Endothelial cell of umbilical vein (primary cell): ENCODE results near the gene KLB. TPM values are rescaled to one million over a fixed set of nuclear protein-coding genes. Genes with fewer than 3 reads are reported as not detected.

Source experiments
- Bru-seq: library from RNA; stranded (reverse); fragments of 400-500 nt; gene quantifications from one replicate; lab custom pipeline; 2021; lab: Mats Ljungman, UMichigan
- BruChase-seq, 2 experiments: library from RNA; stranded (reverse); fragments of 400-500 nt; gene quantifications; one replicate each; lab custom pipeline; 2021; lab: Mats Ljungman, UMichigan
- BruUV-seq: library from RNA; stranded (reverse); fragments of 400-500 nt; replicated peaks from 2 replicates; lab custom pipeline; 2021; lab: Mats Ljungman, UMichigan
- CTCF ChIA-PET: fragments of 300-600, 350-600 bp; sonication (Branson Sonifier 250); formaldehyde crosslinking; loops from one replicate; lab custom pipeline; 2021; ENCODE audit warnings: antibody characterized with exemption, inconsistent platforms; lab: Charles Lee
- POLR2A ChIA-PET: fragments of 300-600, 350-600 bp; sonication (Branson Sonifier 250); formaldehyde crosslinking; loops from one replicate; lab custom pipeline; 2021; ENCODE audit warnings: antibody characterized with exemption, inconsistent platforms; lab: Charles Lee
- DNase-seq: peaks from one replicate; pipeline ENCODE4 v3.0.0-alpha.2; 2011; ENCODE audit warnings: low read depth, low spot score
- FAIRE-seq: peaks from 2 replicates; lab custom pipeline; 2011; peaks lifted over from hg19 to GRCh38; lab: Jason Lieb, UNC
- H2AFZ ChIP-seq: 2 replicates; pipeline ENCODE4 v1.6.0; 2012; ENCODE audit warnings: low read depth, low read length, control low read depth, inconsistent platforms
- H3K27ac ChIP-seq: 2 replicates; pipeline ENCODE4 v1.5.1; 2011; ENCODE audit warnings: low read depth, mild to moderate bottlenecking, control low read depth, low read length, moderate library complexity; ENCODE audit not compliant: insufficient read depth
- H3K27me3 ChIP-seq, 2 experiments: 2 replicates each; pipeline versions ENCODE4 v1.6.0 to v1.6.1; 2011; ENCODE audit warnings: low read length in 2 of 2, mixed read lengths in 1 of 2; ENCODE audit not compliant: control insufficient read depth in 2 of 2, insufficient read depth in 2 of 2
- H3K36me3 ChIP-seq, 2 experiments: 2 replicates in 1 of 2; 3 replicates in 1 of 2; pipeline ENCODE4 v1.5.1; 2011; ENCODE audit warnings: low read length in 2 of 2, mild to moderate bottlenecking in 1 of 2, moderate library complexity in 1 of 2; ENCODE audit not compliant: control insufficient read depth in 2 of 2, insufficient read depth in 2 of 2; ENCODE audit errors: extremely low read depth in 1 of 2
- H3K4me1 ChIP-seq: 3 replicates; pipeline ENCODE4 v1.5.1; 2011; ENCODE audit warnings: mild to moderate bottlenecking, low read length; ENCODE audit not compliant: control insufficient read depth, insufficient read depth; ENCODE audit errors: extremely low read depth
- H3K4me2 ChIP-seq: 2 replicates; pipeline ENCODE4 v1.6.1; 2011; ENCODE audit warnings: low read length, control low read depth, mixed read lengths; ENCODE audit not compliant: insufficient read depth
- H3K4me3 ChIP-seq, 3 experiments: fragments of 200-600 bp in 1 of 3; sonication (generic), shearing (Covaris generic) in 1 of 3; replicated peaks in 1 of 3; 2 replicates each; pipeline ENCODE4 v1.5.1; 2011 to 2016; ENCODE audit warnings: control low read depth in 3 of 3, low read length in 3 of 3, mild to moderate bottlenecking in 2 of 3, inconsistent platforms in 1 of 3, low read depth in 1 of 3, moderate library complexity in 1 of 3; ENCODE audit not compliant: insufficient read depth in 1 of 3
- H3K79me2 ChIP-seq: 2 replicates; pipeline ENCODE4 v1.6.0; 2012; ENCODE audit warnings: low read length, inconsistent platforms; ENCODE audit not compliant: control insufficient read depth, insufficient read depth
- H3K9ac ChIP-seq: replicated peaks from 2 replicates; pipeline ENCODE3; 2011; ENCODE audit warnings: low read length, control low read depth; ENCODE audit not compliant: insufficient read depth; ENCODE audit errors: extremely low read depth
- H3K9me1 ChIP-seq: replicated peaks from 3 replicates; pipeline ENCODE4 v1.6.0; 2011; ENCODE audit warnings: mild to moderate bottlenecking, low read length; ENCODE audit not compliant: control insufficient read depth, insufficient read depth; ENCODE audit errors: extremely low read depth
- H3K9me3 ChIP-seq: replicated peaks from 2 replicates; pipeline ENCODE4 v1.5.1; 2012; ENCODE audit warnings: low read length, inconsistent platforms; ENCODE audit not compliant: control insufficient read depth, insufficient read depth
- H4K20me1 ChIP-seq: replicated peaks from 2 replicates; pipeline ENCODE3; 2011; ENCODE audit warnings: mild to moderate bottlenecking, low read length; ENCODE audit not compliant: control insufficient read depth, insufficient read depth; ENCODE audit errors: extremely low read depth
- EZH2 ChIP-seq: IDR thresholded peaks from 2 replicates; pipeline ENCODE4 v1.6.1; 2012; ENCODE audit warnings: borderline replicate concordance, low read depth, mild to moderate bottlenecking, moderate library complexity, low read length, inconsistent platforms; ENCODE audit not compliant: severe bottlenecking
- FOS ChIP-seq: IDR thresholded peaks from 2 replicates; pipeline ENCODE4 v1.6.1; 2011; ENCODE audit warnings: mild to moderate bottlenecking, low read length, moderate library complexity, borderline replicate concordance; ENCODE audit not compliant: insufficient read depth
- GATA2 ChIP-seq: IDR thresholded peaks from 2 replicates; pipeline ENCODE4 v1.7.0; 2011; ENCODE audit warnings: low read depth, mild to moderate bottlenecking, moderate library complexity, mixed read lengths, low read length; ENCODE audit not compliant: insufficient read length, insufficient read depth
- JUN ChIP-seq: IDR thresholded peaks from 2 replicates; pipeline ENCODE4 v1.6.1; 2011; ENCODE audit warnings: borderline replicate concordance, low read depth; ENCODE audit not compliant: insufficient read length, insufficient read depth
- MYC ChIP-seq: IDR thresholded peaks from one replicate; pipeline ENCODE4 v1.6.1; 2011; ENCODE audit warnings: mild to moderate bottlenecking, low read depth, low read length
- POLR2A ChIP-seq: IDR thresholded peaks from 2 replicates; pipeline ENCODE4 v1.6.1; 2012; ENCODE audit warnings: low read depth, mild to moderate bottlenecking, control low read depth, low read length
- POLR2AphosphoS5 ChIP-seq: IDR thresholded peaks from 2 replicates; pipeline ENCODE4 v1.6.1; 2012; ENCODE audit warnings: low read depth, mild to moderate bottlenecking, control low read depth, low read length, moderate library complexity; ENCODE audit not compliant: insufficient read depth
- dilution Hi-C: fragments of 300-500 bp; cut with MboI; formaldehyde crosslinking; loops from one replicate; pipeline ENCODE4 v1.15.0; 2019; ENCODE audit warnings: low sequenced_read_pairs; ENCODE audit not compliant: extremely low pct_ligation_motif_present
- intact Hi-C: fragments of 100-400 bp; cut with micrococcal nuclease; formaldehyde crosslinking; loops from one replicate; pipeline ENCODE4 v1.10.0; 2022
- long read RNA-seq: library from polyadenylated mRNA; stranded (forward); transcript quantifications from one replicate; pipeline ENCODE4 v2.0.0, GENCODE V29; 2021
- polyA minus RNA-seq, 3 experiments: library from RNA; depleted of rRNA, polyadenylated mRNA; stranded (reverse); fragments of >200 nt; gene quantifications; 1 replicate in 1 of 3; 2 replicates in 2 of 3; pipeline ENCODE4 v1.2.3, GENCODE V29; 2011
- polyA plus RNA-seq, 4 experiments: library from polyadenylated mRNA; depleted of rRNA in 3 of 4; stranded (reverse) in 3 of 4; unstranded in 1 of 4; fragments of >200 nt; gene quantifications; 2 replicates each; pipeline versions ENCODE4 v1.2.1 to v1.2.3, GENCODE V29; 2011 to 2012; ENCODE audit warnings: missing spikeins in 1 of 4
- total RNA-seq: library from RNA; stranded (reverse); gene quantifications from 2 replicates; pipeline ENCODE4 v1.2.3, GENCODE V29; 2021
- TF ChIP-seq, protein P1 (sequence below): IDR thresholded peaks from 2 replicates; pipeline ENCODE4 v1.6.1; 2011; ENCODE audit not compliant: insufficient read depth, insufficient read length
- TF ChIP-seq, protein P2 (sequence below), 2 donors: IDR thresholded peaks; 1 replicate in 1 of 2; 2 replicates in 1 of 2; pipeline ENCODE4 v1.5.1; 2011; ENCODE audit warnings: low read length in 2 of 2, mild to moderate bottlenecking in 2 of 2, moderate library complexity in 2 of 2, control low read depth in 1 of 2, inconsistent platforms in 1 of 2, low read depth in 1 of 2; ENCODE audit not compliant: insufficient read depth in 1 of 2; ENCODE audit errors: extremely low read depth in 1 of 2

Gene KLB
- total RNA-seq (not detected in 2 replicates), polyA plus RNA-seq (0.01 and 0.02 TPM in 2 replicates), polyA minus RNA-seq (not detected in 2 replicates), Bru-seq, nascent RNA (percentile 2 among the genes with signal in this experiment), BruChase-seq, experiment 1, labeled RNA remaining after a 6-hour chase (not detected), BruChase-seq, experiment 2, labeled RNA remaining after a 2-hour chase (not detected)
- 0.01 and 0.03 TPM in 2 replicates for polyA plus RNA-seq (2011; cell fraction: cytosol; rRNA removed)
- polyA plus RNA-seq (2011; cell fraction: nucleus; rRNA removed), result not detected in 2 replicates
- polyA plus RNA-seq (2012), result 0.03 TPM in 1 of 2 replicates, not detected in the other
- not detected for polyA minus RNA-seq (2011; cell fraction: cytosol; rRNA and poly(A)+ RNA removed)
- polyA minus RNA-seq (2011; cell fraction: nucleus; rRNA and poly(A)+ RNA removed), result not detected in 2 replicates
- long read RNA-seq, partial matches to known transcripts, result 0 of 11 reads
- long read RNA-seq, other reads (novel, unspliced or antisense), result 11 of 11 reads

DNA sequence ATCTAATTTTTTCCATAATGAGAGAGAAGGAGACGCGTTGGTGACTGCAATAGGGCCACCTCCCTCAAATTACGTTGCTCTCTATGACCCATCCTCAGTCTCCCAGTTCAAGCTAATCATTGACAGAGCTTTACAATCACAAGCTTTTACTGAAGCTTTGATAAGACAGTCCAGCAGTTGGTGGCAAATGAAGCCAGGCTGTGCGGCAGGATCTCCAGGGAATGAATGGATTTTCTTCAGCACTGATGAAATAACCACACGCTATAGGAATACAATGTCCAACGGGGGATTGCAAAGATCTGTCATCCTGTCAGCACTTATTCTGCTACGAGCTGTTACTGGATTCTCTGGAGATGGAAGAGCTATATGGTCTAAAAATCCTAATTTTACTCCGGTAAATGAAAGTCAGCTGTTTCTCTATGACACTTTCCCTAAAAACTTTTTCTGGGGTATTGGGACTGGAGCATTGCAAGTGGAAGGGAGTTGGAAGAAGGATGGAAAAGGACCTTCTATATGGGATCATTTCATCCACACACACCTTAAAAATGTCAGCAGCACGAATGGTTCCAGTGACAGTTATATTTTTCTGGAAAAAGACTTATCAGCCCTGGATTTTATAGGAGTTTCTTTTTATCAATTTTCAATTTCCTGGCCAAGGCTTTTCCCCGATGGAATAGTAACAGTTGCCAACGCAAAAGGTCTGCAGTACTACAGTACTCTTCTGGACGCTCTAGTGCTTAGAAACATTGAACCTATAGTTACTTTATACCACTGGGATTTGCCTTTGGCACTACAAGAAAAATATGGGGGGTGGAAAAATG is at the start of gene KLB:
Gene KLB, plus strand, starts transcription at position 168 of the 821 bp plus-strand sequence. Its CDS starts 20 bp downstream, at position 188.
- no TSS peak for BruUV-seq
- H3K79me2 ChIP-seq, result no peaks in the 10 kb centered on the region
- H3K9me1 ChIP-seq, result no peaks in the 10 kb centered on the region
- H3K9ac ChIP-seq, result no peak within 1 kb of the TSS
- no peak for DNase-seq
- H3K4me2 ChIP-seq, result no peak within 1 kb of the TSS
- no peaks in the 10 kb centered on the region for H3K27me3 ChIP-seq
- ChIA-PET POLR2A (interaction anchor here (0.5 kb wide), 1 partner anchor 53 kb away, joined by 9 read pairs; no protein-coding TSS in a partner anchor), CTCF (interaction anchor here (1.0 to 1.6 kb wide), 4 partner anchors 7 to 85 kb away, joined by 3 to 4 read pairs (median 4); no protein-coding TSS in a partner anchor)
- no peaks in the 10 kb centered on the region for H3K4me1 ChIP-seq
- H3K4me3 ChIP-seq, result no peak within 1 kb of the TSS
- no peak for FAIRE-seq
- no peaks in the 10 kb centered on the region for H4K20me1 ChIP-seq
- intact Hi-C loops, result no loop called here
- TF ChIP-seq, protein P1, sequence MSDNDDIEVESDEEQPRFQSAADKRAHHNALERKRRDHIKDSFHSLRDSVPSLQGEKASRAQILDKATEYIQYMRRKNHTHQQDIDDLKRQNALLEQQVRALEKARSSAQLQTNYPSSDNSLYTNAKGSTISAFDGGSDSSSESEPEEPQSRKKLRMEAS, result no peak
- TF ChIP-seq EZH2 (no peak), FOS (no peak), MYC (no peak), POLR2AphosphoS5 (no peak), JUN (no peak), POLR2A (no peak), GATA2 (no peak)
- TF ChIP-seq, protein P2, sequence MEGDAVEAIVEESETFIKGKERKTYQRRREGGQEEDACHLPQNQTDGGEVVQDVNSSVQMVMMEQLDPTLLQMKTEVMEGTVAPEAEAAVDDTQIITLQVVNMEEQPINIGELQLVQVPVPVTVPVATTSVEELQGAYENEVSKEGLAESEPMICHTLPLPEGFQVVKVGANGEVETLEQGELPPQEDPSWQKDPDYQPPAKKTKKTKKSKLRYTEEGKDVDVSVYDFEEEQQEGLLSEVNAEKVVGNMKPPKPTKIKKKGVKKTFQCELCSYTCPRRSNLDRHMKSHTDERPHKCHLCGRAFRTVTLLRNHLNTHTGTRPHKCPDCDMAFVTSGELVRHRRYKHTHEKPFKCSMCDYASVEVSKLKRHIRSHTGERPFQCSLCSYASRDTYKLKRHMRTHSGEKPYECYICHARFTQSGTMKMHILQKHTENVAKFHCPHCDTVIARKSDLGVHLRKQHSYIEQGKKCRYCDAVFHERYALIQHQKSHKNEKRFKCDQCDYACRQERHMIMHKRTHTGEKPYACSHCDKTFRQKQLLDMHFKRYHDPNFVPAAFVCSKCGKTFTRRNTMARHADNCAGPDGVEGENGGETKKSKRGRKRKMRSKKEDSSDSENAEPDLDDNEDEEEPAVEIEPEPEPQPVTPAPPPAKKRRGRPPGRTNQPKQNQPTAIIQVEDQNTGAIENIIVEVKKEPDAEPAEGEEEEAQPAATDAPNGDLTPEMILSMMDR (IDR thresholded peaks at IDR 0.05; ENCODE audit: extremely low read depth in 1 of 2, insufficient read depth in 1 of 2, low read depth in 1 of 2, low read length in 2 of 2), result no peak
- H2AFZ ChIP-seq, result no peak within 1 kb of the TSS
- H3K9me3 ChIP-seq, result no peaks in the 10 kb centered on the region
- no peaks in the 10 kb centered on the region for H3K36me3 ChIP-seq
- dilution Hi-C loops, result no loop called here
- no peak within 1 kb of the TSS for H3K27ac ChIP-seq
